Measurements from ENCODE around the gene OR11L1. TPM values are rescaled to one million over a fixed set of nuclear protein-coding genes. Genes with fewer than 3 reads are reported as not detected.

The OR11L1 gene
- total and polyA plus RNA-seq, 2 donors (not counting 1 experiment from before 2014, with no cell fraction given): not detected

DNA sequence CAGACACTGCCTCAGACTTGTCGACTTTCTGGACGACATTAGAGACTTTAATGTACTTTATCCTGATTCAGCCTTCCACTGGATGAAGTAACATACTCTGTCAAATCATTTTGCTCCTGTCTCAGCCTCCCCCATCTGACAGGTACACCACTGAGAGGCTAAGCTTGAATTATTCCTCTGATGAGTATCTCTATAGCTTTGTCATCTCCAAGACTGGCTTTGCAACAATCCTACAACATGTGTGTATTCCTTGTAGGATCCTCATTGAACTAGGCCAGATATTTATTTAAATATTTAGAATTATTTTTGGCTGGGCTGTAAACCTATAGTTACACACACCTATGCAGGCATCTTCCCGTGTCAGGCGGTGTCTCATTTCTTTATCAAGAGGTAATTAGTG is 14.2 kb upstream of the OR11L1 start:
- H3K4me3 ChIP-seq (replicated peaks in 1 of 4; ENCODE audit: control extremely low read depth in 1 of 4, insufficient read depth in 1 of 4, low read depth in 3 of 4, low read length in 4 of 4): no peak overlapping the region
- H3K27ac ChIP-seq (ENCODE audit: insufficient read depth, low read length): no peak overlapping the region
- DNase-seq (ENCODE audit: low read depth in 2 of 2): no peak
- TF ChIP-seq EZH2 (IDR thresholded peaks at IDR 0.05; ENCODE audit: low read length, missing control alignments): no peak
- TF ChIP-seq, protein P1, sequence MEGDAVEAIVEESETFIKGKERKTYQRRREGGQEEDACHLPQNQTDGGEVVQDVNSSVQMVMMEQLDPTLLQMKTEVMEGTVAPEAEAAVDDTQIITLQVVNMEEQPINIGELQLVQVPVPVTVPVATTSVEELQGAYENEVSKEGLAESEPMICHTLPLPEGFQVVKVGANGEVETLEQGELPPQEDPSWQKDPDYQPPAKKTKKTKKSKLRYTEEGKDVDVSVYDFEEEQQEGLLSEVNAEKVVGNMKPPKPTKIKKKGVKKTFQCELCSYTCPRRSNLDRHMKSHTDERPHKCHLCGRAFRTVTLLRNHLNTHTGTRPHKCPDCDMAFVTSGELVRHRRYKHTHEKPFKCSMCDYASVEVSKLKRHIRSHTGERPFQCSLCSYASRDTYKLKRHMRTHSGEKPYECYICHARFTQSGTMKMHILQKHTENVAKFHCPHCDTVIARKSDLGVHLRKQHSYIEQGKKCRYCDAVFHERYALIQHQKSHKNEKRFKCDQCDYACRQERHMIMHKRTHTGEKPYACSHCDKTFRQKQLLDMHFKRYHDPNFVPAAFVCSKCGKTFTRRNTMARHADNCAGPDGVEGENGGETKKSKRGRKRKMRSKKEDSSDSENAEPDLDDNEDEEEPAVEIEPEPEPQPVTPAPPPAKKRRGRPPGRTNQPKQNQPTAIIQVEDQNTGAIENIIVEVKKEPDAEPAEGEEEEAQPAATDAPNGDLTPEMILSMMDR (conservative IDR thresholded peaks at IDR 0.05 in 1 of 2, IDR thresholded peaks at IDR 0.05 in 1 of 2; ENCODE audit: low read depth in 1 of 2, low read length in 2 of 2): no peak
- H3K79me2 ChIP-seq (ENCODE audit: control insufficient read depth, insufficient read depth, low read length): no peaks in the 10 kb centered on the region
- no peak overlapping the region for H3K9ac ChIP-seq (ENCODE audit: insufficient read depth, low read length)
- no peak overlapping the region for H3K4me2 ChIP-seq (ENCODE audit: extremely low read depth, insufficient read depth, low read length)
- no peaks in the 10 kb centered on the region for H3K9me3 ChIP-seq (ENCODE audit: control insufficient read depth, insufficient read depth, low read depth, low read length)
- H3K27me3 ChIP-seq (ENCODE audit: control insufficient read depth, insufficient read depth, low read length): no peaks in the 10 kb centered on the region
- H2AFZ ChIP-seq (ENCODE audit: low read length): no peak overlapping the region
- no peaks in the 10 kb centered on the region for H4K20me1 ChIP-seq (ENCODE audit: control insufficient read depth, extremely low read depth, insufficient read depth, low read length)
- H3K4me1 ChIP-seq (ENCODE audit: control insufficient read depth, extremely low read depth, insufficient read depth, low read length): no peaks in the 10 kb centered on the region
- no peaks in the 10 kb centered on the region for H3K36me3 ChIP-seq (ENCODE audit: control insufficient read depth, insufficient read depth, low read length)

DNA sequence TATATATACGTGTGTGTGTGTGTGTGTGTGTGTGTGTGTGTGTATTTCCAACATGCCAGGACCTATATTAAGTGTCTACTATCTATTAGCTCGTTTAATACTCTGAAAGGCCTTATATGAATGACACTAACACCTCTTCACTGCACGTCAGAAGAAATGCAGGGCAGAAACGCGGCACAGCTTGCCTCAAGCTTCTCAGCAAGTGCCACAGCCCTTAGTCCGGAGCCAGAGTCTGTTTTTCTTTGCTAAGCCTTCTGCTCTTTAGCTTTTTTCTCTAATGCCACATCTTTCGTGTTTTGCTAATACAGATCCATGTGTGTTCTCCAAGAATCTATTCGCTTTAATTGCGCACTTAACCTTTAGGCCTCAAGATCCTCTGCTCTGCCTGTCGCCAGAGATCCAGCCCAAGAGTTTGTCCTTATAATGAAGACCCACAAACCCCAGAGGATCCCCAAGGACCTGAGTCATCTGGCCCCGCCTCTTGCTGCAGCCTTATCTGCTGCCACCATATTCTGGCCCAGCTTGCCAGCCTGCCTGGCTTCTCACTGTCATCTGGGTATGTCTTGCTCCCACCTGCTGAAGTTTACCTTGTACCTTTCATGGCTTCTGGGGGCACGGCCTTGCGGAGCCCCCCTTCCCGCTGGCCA is 13.3 kb upstream of the OR11L1 start:
- no peaks in the 10 kb centered on the region for H3K27me3 ChIP-seq (ENCODE audit: control insufficient read depth, insufficient read depth, low read length)
- no peak overlapping the region for H3K4me3 ChIP-seq (replicated peaks in 1 of 4; ENCODE audit: control extremely low read depth in 1 of 4, insufficient read depth in 1 of 4, low read depth in 3 of 4, low read length in 4 of 4)
- H4K20me1 ChIP-seq (ENCODE audit: control insufficient read depth, extremely low read depth, insufficient read depth, low read length): no peaks in the 10 kb centered on the region
- no peaks in the 10 kb centered on the region for H3K4me1 ChIP-seq (ENCODE audit: control insufficient read depth, extremely low read depth, insufficient read depth, low read length)
- H3K9me3 ChIP-seq (ENCODE audit: control insufficient read depth, insufficient read depth, low read depth, low read length): no peaks in the 10 kb centered on the region
- H3K36me3 ChIP-seq (ENCODE audit: control insufficient read depth, insufficient read depth, low read length): no peaks in the 10 kb centered on the region
- no peaks in the 10 kb centered on the region for H3K79me2 ChIP-seq (ENCODE audit: control insufficient read depth, insufficient read depth, low read length)
- no peak overlapping the region for H3K27ac ChIP-seq (ENCODE audit: insufficient read depth, low read length)
- no peak for DNase-seq (ENCODE audit: low read depth in 2 of 2)
- no peak for TF ChIP-seq EZH2 (IDR thresholded peaks at IDR 0.05; ENCODE audit: low read length, missing control alignments)
- TF ChIP-seq, protein P1 (conservative IDR thresholded peaks at IDR 0.05 in 1 of 2, IDR thresholded peaks at IDR 0.05 in 1 of 2; ENCODE audit: low read depth in 1 of 2, low read length in 2 of 2): no peak
- no peak overlapping the region for H3K4me2 ChIP-seq (ENCODE audit: extremely low read depth, insufficient read depth, low read length)
- H3K9ac ChIP-seq (ENCODE audit: insufficient read depth, low read length): no peak overlapping the region
- no peak overlapping the region for H2AFZ ChIP-seq (ENCODE audit: low read length)

DNA sequence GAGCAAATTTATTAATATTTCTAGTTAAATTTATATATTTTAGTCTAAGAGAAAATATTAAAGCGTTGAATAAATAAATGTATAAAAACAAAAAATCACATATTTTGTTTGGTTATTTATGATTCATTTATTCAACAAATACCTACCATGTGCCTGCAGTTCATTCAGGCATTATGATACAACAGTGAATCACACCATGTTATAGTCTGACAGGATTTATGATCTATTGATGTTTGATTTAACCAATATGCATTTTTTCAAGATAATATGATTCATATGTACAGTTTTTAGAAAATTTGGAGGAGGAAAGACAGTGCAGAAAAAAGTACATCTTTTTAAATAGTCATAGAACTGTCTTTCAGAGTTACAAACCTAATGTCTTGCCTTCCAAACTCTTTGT is 7.9 kb upstream of the OR11L1 start:
- no peak overlapping the region for H3K4me3 ChIP-seq (replicated peaks in 1 of 4; ENCODE audit: control extremely low read depth in 1 of 4, insufficient read depth in 1 of 4, low read depth in 3 of 4, low read length in 4 of 4)
- no peak overlapping the region for H2AFZ ChIP-seq (ENCODE audit: low read length)
- no peaks in the 10 kb centered on the region for H3K4me1 ChIP-seq (ENCODE audit: control insufficient read depth, extremely low read depth, insufficient read depth, low read length)
- H3K79me2 ChIP-seq (ENCODE audit: control insufficient read depth, insufficient read depth, low read length): no peaks in the 10 kb centered on the region
- no peaks in the 10 kb centered on the region for H3K27me3 ChIP-seq (ENCODE audit: control insufficient read depth, insufficient read depth, low read length)
- H3K4me2 ChIP-seq (ENCODE audit: extremely low read depth, insufficient read depth, low read length): no peak overlapping the region
- TF ChIP-seq, protein P1 (conservative IDR thresholded peaks at IDR 0.05 in 1 of 2, IDR thresholded peaks at IDR 0.05 in 1 of 2; ENCODE audit: low read depth in 1 of 2, low read length in 2 of 2): no peak
- no peak for TF ChIP-seq EZH2 (IDR thresholded peaks at IDR 0.05; ENCODE audit: low read length, missing control alignments)
- no peak for DNase-seq (ENCODE audit: low read depth in 2 of 2)
- no peaks in the 10 kb centered on the region for H4K20me1 ChIP-seq (ENCODE audit: control insufficient read depth, extremely low read depth, insufficient read depth, low read length)
- no peak overlapping the region for H3K9ac ChIP-seq (ENCODE audit: insufficient read depth, low read length)
- H3K27ac ChIP-seq (ENCODE audit: insufficient read depth, low read length): no peak overlapping the region
- no peaks in the 10 kb centered on the region for H3K9me3 ChIP-seq (ENCODE audit: control insufficient read depth, insufficient read depth, low read depth, low read length)
- no peaks in the 10 kb centered on the region for H3K36me3 ChIP-seq (ENCODE audit: control insufficient read depth, insufficient read depth, low read length)
